Ovary (tissue), 9 donors: Measurements from ENCODE around the gene GRPEL1. TPM values are rescaled to one million over a fixed set of nuclear protein-coding genes. Genes with fewer than 3 reads are reported as not detected.

ENCODE experiments used
- DNase-seq, 5 donors: peaks; one replicate each; pipeline ENCODE4 v3.0.0-alpha.2; 2019 to 2020
- H3K27ac ChIP-seq, 2 donors: fragments of 200-600 bp; one replicate each; pipeline versions ENCODE4 v1.5.1 to v1.8.0; 2019 to 2022
- H3K27me3 ChIP-seq: fragments of 200-600 bp; one replicate; pipeline ENCODE4 v1.8.0; 2022
- H3K36me3 ChIP-seq: fragments of 200-600 bp; sonication (generic); one replicate; pipeline ENCODE4 v1.5.1; 2019
- H3K4me1 ChIP-seq: one replicate; pipeline ENCODE4 v1.8.1; 2013; ENCODE audit warnings: mild to moderate bottlenecking, moderate library complexity; ENCODE audit not compliant: insufficient read depth
- H3K4me3 ChIP-seq: fragments of 200-600 bp; sonication (generic); one replicate; pipeline ENCODE4 v1.5.1; 2017
- H3K9me3 ChIP-seq, 2 donors: fragments of 200-600 bp in 1 of 2; sonication (generic) in 1 of 2; one replicate each; pipeline versions ENCODE4 v1.5.1 to v1.8.1; 2013 to 2019; ENCODE audit warnings: mild to moderate bottlenecking in 1 of 2, moderate library complexity in 1 of 2
- CTCF ChIP-seq, 3 donors: fragments of 450-650 bp in 2 of 3; fragments of 200-600 bp in 1 of 3; IDR thresholded peaks; one replicate each; pipeline versions ENCODE4 v1.5.1 to v1.8.0; 2016 to 2022; ENCODE audit warnings: antibody characterized with exemption in 3 of 3, mild to moderate bottlenecking in 1 of 3
- EP300 ChIP-seq: sonication (generic); formaldehyde crosslinking; IDR thresholded peaks from one replicate; pipeline ENCODE4 v1.6.1; 2017; ENCODE audit warnings: antibody characterized with exemption
- POLR2A ChIP-seq: fragments of 450-650 bp; IDR thresholded peaks from one replicate; pipeline ENCODE4 v1.6.1; 2017; ENCODE audit warnings: antibody characterized with exemption, mild to moderate bottlenecking, moderate library complexity
- WGBS, 3 donors: extraction: QIAGEN DNeasy Blood & Tissue Kit in 1 of 3; methylation state at CpG; one replicate each; pipeline versions ENCODE4 v1.1.5 to v1.1.7; 2013 to 2017; 5-methylcytosine and 5-hydroxymethylcytosine counted together
- intact Hi-C, 4 donors: fragments of 100-400 bp; cut with DNase I; formaldehyde crosslinking; loops; one replicate each; pipeline versions ENCODE4 v1.11.0 to v1.15.1; 2022 to 2023
- polyA plus RNA-seq, 2 donors: library from polyadenylated mRNA; stranded (reverse); fragments of 200-250 nt in 1 of 2; fragments of 350-450 nt in 1 of 2; fragmentation: Illumina TruSeq in 1 of 2; extraction: RNeasy Lipid Tissue Mini Kit (QIAGEN cat#74804) in 1 of 2; gene quantifications; one replicate each; pipeline ENCODE4 v1.2.3, GENCODE V29; 2013 to 2014
- total RNA-seq, 7 donors: library from RNA; depleted of rRNA in 2 of 7; stranded (reverse); fragments of >200 nt in 2 of 7; fragmentation: NEBNext Ultra II Directional in 3 of 7; extraction: Animal tissue kit (Norgen Biotek cat#: 25700) in 3 of 7; gene quantifications; one replicate each; pipeline versions ENCODE4 v1.1.0 to v1.2.4, GENCODE V29; 2016 to 2023
- donor health status: DM: no; HTN: no; CAD: no; lungs with moderate emphysema.
- donor health status: DM: no; HTN: no; CAD: no.
- donor health status: Bipolar disorder and iron deficiency.
- donor health status: DM: yes; HTN: yes; CAD: no.
- donor health status: DM: no; HTN: no; CAD: no.
- donor health status: DM: yes; HTN: yes; CAD: no.

GRPEL1 gene
- total and polyA plus RNA-seq, 9 donors: 11.1 to 74.8 (median 23.3) TPM

GRCh38 chr4:7051905-7052304, 16.0 kb downstream of the GRPEL1 start:
- 89 to 91% (median 90%) methylated on average over 14 of the region's 14 CpGs for WGBS, 3 donors
- peaks cover 15% of the 10 kb centered on the region for H3K4me1 ChIP-seq
- no peaks in the 10 kb centered on the region for H3K9me3 ChIP-seq
- H3K4me3 ChIP-seq: no peak overlapping the region
- TF ChIP-seq EP300: no peak
- no peak for TF ChIP-seq POLR2A
- no peak for TF ChIP-seq CTCF (IDR thresholded peaks at IDR 0.05)
- DNase-seq: peak in 1 of 5 donors; percentile 37
- intact Hi-C loops: no loop called here
- no peaks in the 10 kb centered on the region for H3K36me3 ChIP-seq
- no peak overlapping the region for H3K27ac ChIP-seq
- no peaks in the 10 kb centered on the region for H3K27me3 ChIP-seq

GRCh38 chr4:7051144-7051495, 16.7 kb downstream of the GRPEL1 start:
- Histone ChIP-seq H3K4me3 (no peak overlapping the region), H3K4me1 (peaks cover 21% of the 10 kb centered on the region), H3K27me3 (no peaks in the 10 kb centered on the region), H3K9me3 (no peaks in the 10 kb centered on the region), H3K27ac (no peak overlapping the region), H3K36me3 (no peaks in the 10 kb centered on the region)
- no peak for TF ChIP-seq EP300
- no peak for TF ChIP-seq CTCF (IDR thresholded peaks at IDR 0.05)
- no peak for TF ChIP-seq POLR2A
- WGBS, 3 donors: 43 to 45% (median 44%) methylated on average over 11 to 12 of the region's 12 CpGs
- peak in 1 of 5 donors; percentile 40 for DNase-seq
- intact Hi-C loops: no loop called here

- H3K4me1 ChIP-seq: peaks cover 25% of the 10 kb centered on the region
- H3K27ac ChIP-seq: peak overlapping the region; percentile 5 to 35
- no peaks in the 10 kb centered on the region for H3K27me3 ChIP-seq
- peak overlapping the region; percentile 23 for H3K4me3 ChIP-seq
- no peaks in the 10 kb centered on the region for H3K9me3 ChIP-seq
- 14 to 19% (median 15%) methylated on average over 36 of the region's 36 CpGs for WGBS, 3 donors
- intact Hi-C loops: no loop called here
- TF ChIP-seq POLR2A (no peak), CTCF (IDR thresholded peaks at IDR 0.05) (no peak), EP300 (no peak)
- H3K36me3 ChIP-seq: no peaks in the 10 kb centered on the region
- peak; percentile 64 to 85 (median 75) for DNase-seq
Measured at GRCh38 chr4:7050481-7051143, 17.3 kb downstream of the GRPEL1 start.

- Histone ChIP-seq H3K4me1 (peaks cover 33% of the 10 kb centered on the region), H3K27ac (no peak overlapping the region), H3K4me3 (no peak overlapping the region), H3K9me3 (no peaks in the 10 kb centered on the region), H3K27me3 (no peaks in the 10 kb centered on the region), H3K36me3 (no peaks in the 10 kb centered on the region)
- peak in 1 of 5 donors; percentile 37 for DNase-seq
- intact Hi-C loops: loop anchor here in 3 of 4 donors (10.0 kb wide), 3 partner anchors 65 to 135 kb away; no protein-coding TSS in a partner anchor
- TF ChIP-seq POLR2A (no peak), CTCF (IDR thresholded peaks at IDR 0.05) (no peak), EP300 (no peak)
- WGBS, 3 donors: 91 to 97% (median 96%) methylated on average over 11 of the region's 11 CpGs
Measured at GRCh38 chr4:7049739-7050138, 18.1 kb downstream of the GRPEL1 start.
